CD14-positive monocyte (primary cell): ENCODE results near the gene PTPRU. TPM values are rescaled to one million over a fixed set of nuclear protein-coding genes. Genes with fewer than 3 reads are reported as not detected.

Experiments used
- DNase-seq, 3 donors: peaks; one replicate each; pipeline ENCODE4 v3.0.0-alpha.2; 2011 to 2022
- H2AFZ ChIP-seq: 2 replicates; pipeline ENCODE4 v1.6.0; 2012; ENCODE audit warnings: mild to moderate bottlenecking, low read depth, low read length, inconsistent platforms; ENCODE audit not compliant: insufficient read depth, poor library complexity, severe bottlenecking
- H3K27ac ChIP-seq, 2 donors: 1 replicate in 1 of 2; 2 replicates in 1 of 2; pipeline ENCODE4 v1.5.1; 2012 to 2013; ENCODE audit warnings: low read length in 2 of 2, control low read depth in 1 of 2, inconsistent platforms in 1 of 2, low read depth in 1 of 2, mild to moderate bottlenecking in 1 of 2
- H3K27me3 ChIP-seq, 2 donors: one replicate each; pipeline versions ENCODE4 v1.6.0 to v1.6.1; 2011 to 2013; ENCODE audit warnings: low read length in 2 of 2; ENCODE audit not compliant: control insufficient read depth in 2 of 2, insufficient read depth in 2 of 2
- H3K36me3 ChIP-seq, 2 donors: replicated peaks in 1 of 2; 1 replicate in 1 of 2; 2 replicates in 1 of 2; pipeline versions ENCODE4 v1.5.1 to v1.6.1; 2012 to 2013; ENCODE audit warnings: low read length in 2 of 2, control low read depth in 1 of 2, inconsistent platforms in 1 of 2, mild to moderate bottlenecking in 1 of 2; ENCODE audit not compliant: insufficient read depth in 2 of 2, control insufficient read depth in 1 of 2
- H3K4me1 ChIP-seq, 2 donors: 1 replicate in 1 of 2; 2 replicates in 1 of 2; pipeline versions ENCODE4 v1.5.1 to v1.6.1; 2012 to 2013; ENCODE audit warnings: low read length in 2 of 2, control low read depth in 1 of 2, inconsistent platforms in 1 of 2, mild to moderate bottlenecking in 1 of 2, moderate library complexity in 1 of 2; ENCODE audit not compliant: insufficient read depth in 2 of 2, control insufficient read depth in 1 of 2
- H3K4me2 ChIP-seq: replicated peaks from 2 replicates; pipeline ENCODE3; 2012; ENCODE audit warnings: low read length, moderate library complexity, mild to moderate bottlenecking; ENCODE audit not compliant: poor library complexity, severe bottlenecking; ENCODE audit errors: extremely low read depth
- H3K4me3 ChIP-seq, 3 experiments: fragments of 200-600 bp in 1 of 3; sonication (generic) in 1 of 3; replicated peaks in 1 of 3; 1 replicate in 2 of 3; 2 replicates in 1 of 3; pipeline ENCODE4 v1.5.1; 2011 to 2013; ENCODE audit warnings: low read length in 3 of 3, mild to moderate bottlenecking in 3 of 3, control low read depth in 2 of 3, low read depth in 2 of 3, inconsistent platforms in 1 of 3, moderate library complexity in 1 of 3
- H3K79me2 ChIP-seq: 2 replicates; pipeline ENCODE4 v1.6.0; 2012; ENCODE audit warnings: mild to moderate bottlenecking, control low read depth, inconsistent platforms, low read length, moderate library complexity; ENCODE audit not compliant: insufficient read depth
- H3K9ac ChIP-seq: 2 replicates; pipeline ENCODE4 v1.6.0; 2017; ENCODE audit warnings: low read length, mild to moderate bottlenecking; ENCODE audit not compliant: insufficient read depth, poor library complexity, severe bottlenecking
- H3K9me3 ChIP-seq, 2 donors: replicated peaks in 1 of 2; 1 replicate in 1 of 2; 2 replicates in 1 of 2; pipeline versions ENCODE4 v1.5.1 to v1.6.1; 2012 to 2013; ENCODE audit warnings: low read length in 2 of 2, control low read depth in 1 of 2; ENCODE audit not compliant: control insufficient read depth in 1 of 2, insufficient read depth in 1 of 2
- H4K20me1 ChIP-seq: 2 replicates; pipeline ENCODE4 v1.6.0; 2012; ENCODE audit warnings: mild to moderate bottlenecking, low read length, control low read depth, moderate library complexity; ENCODE audit not compliant: insufficient read depth
- H3K27ac Mint-ChIP-seq, 7 donors: one replicate each; pipeline ENCODE4 v1.8.0; 2020; ENCODE audit warnings: mild to moderate bottlenecking in 7 of 7, mixed read lengths in 7 of 7, moderate library complexity in 6 of 7, inconsistent platforms in 2 of 7
- H3K27me3 Mint-ChIP-seq, 3 donors: one replicate each; pipeline ENCODE4 v1.8.0; 2021 to 2022; ENCODE audit warnings: low read depth in 3 of 3, mild to moderate bottlenecking in 3 of 3, mixed read lengths in 3 of 3, moderate library complexity in 3 of 3, inconsistent platforms in 1 of 3
- H3K36me3 Mint-ChIP-seq, 2 donors: one replicate each; pipeline ENCODE4 v1.8.0; 2020; ENCODE audit warnings: mixed read lengths in 2 of 2, inconsistent platforms in 1 of 2, mild to moderate bottlenecking in 1 of 2
- H3K4me1 Mint-ChIP-seq: one replicate; pipeline ENCODE4 v1.8.0; 2020; ENCODE audit warnings: mild to moderate bottlenecking, mixed read lengths
- H3K4me3 Mint-ChIP-seq, 2 donors: one replicate each; pipeline ENCODE4 v1.8.0; 2020; ENCODE audit warnings: mild to moderate bottlenecking in 2 of 2, mixed read lengths in 2 of 2, moderate library complexity in 1 of 2
- H3K9me3 Mint-ChIP-seq, 7 donors: one replicate each; pipeline ENCODE4 v1.8.0; 2020 to 2022; ENCODE audit warnings: mixed read lengths in 7 of 7, mild to moderate bottlenecking in 6 of 7, moderate library complexity in 6 of 7, inconsistent platforms in 2 of 7
- WGBS: methylation state at CpG from one replicate; pipeline ENCODE4 v1.1.5; 2013; ENCODE audit warnings: missing lambda C conversion rate; ENCODE audit not compliant: insufficient coverage; 5-methylcytosine and 5-hydroxymethylcytosine counted together
- intact Hi-C, 2 donors: fragments of 100-400 bp; cut with micrococcal nuclease; formaldehyde crosslinking; loops; one replicate each; pipeline versions ENCODE4 v1.15.0 to v1.15.1; 2023
- polyA plus RNA-seq, 3 donors: library from polyadenylated mRNA; depleted of rRNA in 1 of 3; unstranded in 2 of 3; stranded (reverse) in 1 of 3; fragments of 300-500 nt in 2 of 3; fragments of >200 nt in 1 of 3; fragmentation: Illumina TruSeq in 2 of 3; gene quantifications; 1 replicate in 2 of 3; 2 replicates in 1 of 3; pipeline ENCODE4 v1.2.3, GENCODE V29; 2012 to 2021
- TF ChIP-seq, protein P1 (sequence below): fragments of 200-600 bp; IDR thresholded peaks from one replicate; pipeline ENCODE4 v1.8.0; 2022; ENCODE audit warnings: antibody characterized with exemption, mild to moderate bottlenecking

PTPRU gene
- polyA plus RNA-seq, 3 donors = 0.42 to 1.4 TPM; not detected in 1

DNA sequence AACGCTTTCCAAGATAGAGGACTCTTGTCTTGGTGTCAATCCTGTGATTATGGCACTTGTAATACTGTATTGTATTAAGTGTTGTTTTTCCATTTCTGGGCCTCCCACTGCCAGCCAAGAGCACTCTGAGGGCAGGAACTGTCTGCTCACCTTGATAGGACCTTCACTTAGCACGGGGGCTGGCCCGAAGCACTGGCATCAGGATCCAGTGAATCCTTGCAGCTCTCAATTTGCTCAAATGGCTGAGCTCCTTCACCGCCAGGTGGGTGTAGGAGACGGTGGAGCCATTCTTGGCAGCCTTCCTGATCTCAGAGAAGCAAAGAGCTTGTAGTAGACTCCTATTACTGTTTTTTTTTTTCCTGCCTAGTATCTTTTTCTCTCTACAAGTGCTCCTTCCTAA is 23.3 kb upstream of the PTPRU start:
- peak overlapping the region in 2 of 7 donors; percentile 9 for H3K27ac Mint-ChIP-seq
- Histone ChIP-seq H2AFZ (no peak overlapping the region), H3K79me2 (no peaks in the 10 kb centered on the region), H3K9ac (no peak overlapping the region), H3K36me3 (peaks cover 34 to 56% of the 10 kb centered on the region in 2 donors), H3K4me2 (no peak overlapping the region), H3K27me3 (no peaks in the 10 kb centered on the region), H3K4me1 (no peaks in the 10 kb centered on the region), H4K20me1 (no peaks in the 10 kb centered on the region), H3K9me3 (no peaks in the 10 kb centered on the region), H3K27ac (no peak overlapping the region), H3K4me3 (no peak overlapping the region)
- H3K4me1 Mint-ChIP-seq = no peaks in the 10 kb centered on the region
- H3K27me3 Mint-ChIP-seq = no peaks in the 10 kb centered on the region
- H3K36me3 Mint-ChIP-seq = peaks cover 37 to 43% of the 10 kb centered on the region in 2 donors
- H3K4me3 Mint-ChIP-seq = no peak overlapping the region
- TF ChIP-seq, protein P1, sequence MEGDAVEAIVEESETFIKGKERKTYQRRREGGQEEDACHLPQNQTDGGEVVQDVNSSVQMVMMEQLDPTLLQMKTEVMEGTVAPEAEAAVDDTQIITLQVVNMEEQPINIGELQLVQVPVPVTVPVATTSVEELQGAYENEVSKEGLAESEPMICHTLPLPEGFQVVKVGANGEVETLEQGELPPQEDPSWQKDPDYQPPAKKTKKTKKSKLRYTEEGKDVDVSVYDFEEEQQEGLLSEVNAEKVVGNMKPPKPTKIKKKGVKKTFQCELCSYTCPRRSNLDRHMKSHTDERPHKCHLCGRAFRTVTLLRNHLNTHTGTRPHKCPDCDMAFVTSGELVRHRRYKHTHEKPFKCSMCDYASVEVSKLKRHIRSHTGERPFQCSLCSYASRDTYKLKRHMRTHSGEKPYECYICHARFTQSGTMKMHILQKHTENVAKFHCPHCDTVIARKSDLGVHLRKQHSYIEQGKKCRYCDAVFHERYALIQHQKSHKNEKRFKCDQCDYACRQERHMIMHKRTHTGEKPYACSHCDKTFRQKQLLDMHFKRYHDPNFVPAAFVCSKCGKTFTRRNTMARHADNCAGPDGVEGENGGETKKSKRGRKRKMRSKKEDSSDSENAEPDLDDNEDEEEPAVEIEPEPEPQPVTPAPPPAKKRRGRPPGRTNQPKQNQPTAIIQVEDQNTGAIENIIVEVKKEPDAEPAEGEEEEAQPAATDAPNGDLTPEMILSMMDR = no peak
- no peak for DNase-seq
- 80% methylated on average over 2 of the region's 5 CpGs for WGBS
- H3K9me3 Mint-ChIP-seq = peaks cover 0 to 2% (median 0%) of the 10 kb centered on the region in 7 donors
- intact Hi-C loops = no loop called here

DNA sequence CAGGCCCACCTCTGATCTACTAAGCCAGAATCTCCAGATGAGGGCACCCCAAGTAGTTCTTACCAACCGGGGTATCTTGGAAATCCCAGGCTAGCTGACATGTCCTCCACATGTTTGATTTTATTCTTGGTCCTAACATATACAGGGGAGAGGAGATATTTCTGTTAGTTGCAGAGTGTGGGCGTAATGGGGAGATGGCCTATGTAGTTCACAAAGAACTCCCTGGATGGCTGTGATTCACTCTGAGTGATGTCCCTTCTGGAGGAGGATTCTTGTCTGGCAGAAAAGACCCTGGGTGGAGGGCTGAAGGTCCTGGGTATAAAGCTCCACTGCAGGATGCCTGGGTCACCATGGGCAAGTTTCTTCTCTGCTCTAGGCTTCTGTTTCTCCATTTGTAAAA is 18.7 kb upstream of the PTPRU start:
- Mint-ChIP-seq H3K27me3 (no peaks in the 10 kb centered on the region), H3K9me3 (no peaks in the 10 kb centered on the region), H3K4me1 (peaks cover 5% of the 10 kb centered on the region), H3K27ac (peak overlapping the region in 1 of 7 donors; percentile 9), H3K4me3 (no peak overlapping the region), H3K36me3 (peaks cover 30% of the 10 kb centered on the region in 2 donors)
- Histone ChIP-seq H2AFZ (no peak overlapping the region), H3K4me3 (no peak overlapping the region), H3K27ac (no peak overlapping the region), H3K4me1 (no peaks in the 10 kb centered on the region), H3K27me3 (no peaks in the 10 kb centered on the region), H3K4me2 (no peak overlapping the region), H3K9me3 (no peaks in the 10 kb centered on the region), H4K20me1 (no peaks in the 10 kb centered on the region), H3K79me2 (no peaks in the 10 kb centered on the region), H3K36me3 (peaks cover 22 to 32% of the 10 kb centered on the region in 2 donors), H3K9ac (no peak overlapping the region)
- WGBS = 88% methylated on average over 1 of the region's 2 CpGs
- DNase-seq = no peak
- intact Hi-C loops = no loop called here
- TF ChIP-seq, protein P1 = no peak
